Activated T-cell treated with anti-CD3 and anti-CD28 coated beads for 48 hours (primary cell): ENCODE measurements around the gene CMSS1.

ENCODE experiments used
- DNase-seq: peaks from one replicate; pipeline ENCODE4 v3.0.0-alpha.2; 2020; ENCODE audit warnings: low read depth

CMSS1 gene

GRCh38 chr3:100149713-100150415 is 332.2 kb downstream of the CMSS1 start:
- DNase-seq, result no peak

- no peak for DNase-seq
Measured at GRCh38 chr3:100150473-100150872, 332.8 kb downstream of the CMSS1 start.

- DNase-seq, result no peak
Measured at GRCh38 chr3:100151024-100151707, 333.5 kb downstream of the CMSS1 start.

- no peak for DNase-seq
Measured at GRCh38 chr3:100154171-100154570, 336.5 kb downstream of the CMSS1 start.

- DNase-seq, result no peak
Measured at GRCh38 chr3:100155128-100155527, 337.5 kb downstream of the CMSS1 start.

GRCh38 chr3:100155590-100155989 is 337.9 kb downstream of the CMSS1 start:
- DNase-seq, result no peak

- no peak for DNase-seq
Measured at GRCh38 chr3:100157685-100158084, 340.0 kb downstream of the CMSS1 start.

- no peak for DNase-seq
Measured at GRCh38 chr3:100158918-100159330, 341.3 kb downstream of the CMSS1 start.

GRCh38 chr3:100159331-100160153 is 341.9 kb downstream of the CMSS1 start:
- DNase-seq, result no peak

- DNase-seq, result no peak
Measured at GRCh38 chr3:100160521-100160920, 342.9 kb downstream of the CMSS1 start.

- no peak for DNase-seq
Measured at GRCh38 chr3:100163787-100164186, 346.1 kb downstream of the CMSS1 start.

GRCh38 chr3:100164743-100165142 is 347.1 kb downstream of the CMSS1 start:
- no peak for DNase-seq

- no peak for DNase-seq
Measured at GRCh38 chr3:100165926-100166550, 348.4 kb downstream of the CMSS1 start.

GRCh38 chr3:100169201-100169920 is 351.7 kb downstream of the CMSS1 start:
- DNase-seq, result no peak

GRCh38 chr3:100170486-100170885 is 352.8 kb downstream of the CMSS1 start:
- no peak for DNase-seq

- DNase-seq, result no peak
Measured at GRCh38 chr3:100171211-100171914, 353.7 kb downstream of the CMSS1 start.

- DNase-seq, result no peak
Measured at GRCh38 chr3:100173961-100174360, 356.3 kb downstream of the CMSS1 start.

- DNase-seq, result no peak
Measured at GRCh38 chr3:100175637-100176280, 358.1 kb downstream of the CMSS1 start.

- no peak for DNase-seq
Measured at GRCh38 chr3:100179692-100180349, 362.2 kb downstream of the CMSS1 start.

- no peak for DNase-seq
Measured at GRCh38 chr3:100183608-100184125, 366.0 kb downstream of the CMSS1 start.
